Endothelial cell (in vitro differentiated cells): ENCODE measurements around the gene GMPR2. TPM values are rescaled to one million over a fixed set of nuclear protein-coding genes. Genes with fewer than 3 reads are reported as not detected.

Experiments
- DNase-seq: peaks from one replicate; pipeline ENCODE4 v3.0.0; 2021; ENCODE audit warnings: low spot score
- H3K27ac Mint-ChIP-seq: one replicate; pipeline ENCODE4 v1.8.0; 2021; ENCODE audit warnings: mixed read lengths, inconsistent platforms; ENCODE audit not compliant: unreplicated experiment
- H3K27me3 Mint-ChIP-seq: one replicate; pipeline ENCODE4 v1.8.0; 2021; ENCODE audit warnings: mild to moderate bottlenecking, moderate library complexity, mixed read lengths, inconsistent platforms; ENCODE audit not compliant: unreplicated experiment
- H3K36me3 Mint-ChIP-seq: one replicate; pipeline ENCODE4 v1.8.0; 2021; ENCODE audit warnings: mild to moderate bottlenecking, low read depth, mixed read lengths, inconsistent platforms; ENCODE audit not compliant: unreplicated experiment
- H3K4me1 Mint-ChIP-seq: one replicate; pipeline ENCODE4 v1.8.0; 2021; ENCODE audit warnings: mild to moderate bottlenecking, mixed read lengths, inconsistent platforms; ENCODE audit not compliant: unreplicated experiment
- H3K4me3 Mint-ChIP-seq: one replicate; pipeline ENCODE4 v1.8.0; 2021; ENCODE audit warnings: mild to moderate bottlenecking, mixed read lengths, inconsistent platforms; ENCODE audit not compliant: unreplicated experiment
- H3K9me3 Mint-ChIP-seq: one replicate; pipeline ENCODE4 v1.8.0; 2021; ENCODE audit warnings: mixed read lengths, inconsistent platforms; ENCODE audit not compliant: unreplicated experiment
- CTCF ChIP-seq: fragments of 200-600 bp; sonication (generic); IDR thresholded peaks from one replicate; pipeline ENCODE4 v1.5.0; 2021; ENCODE audit warnings: antibody characterized with exemption; ENCODE audit not compliant: unreplicated experiment
- total RNA-seq: library from RNA; stranded (reverse); fragmentation: NEBNext Ultra II Directional; extraction: Animal tissue kit (Norgen Biotek cat#: 25700); gene quantifications from one replicate; pipeline ENCODE4 v1.2.1, GENCODE V29; 2021; ENCODE audit not compliant: unreplicated experiment

GMPR2 gene
- total RNA-seq, 1 donor from 2014 or later, result 61.3 TPM

GRCh38 chr14:24246765-24247212 is 14.1 kb downstream of the GMPR2 start:
- peaks cover 5% of the 10 kb centered on the region for H3K4me1 Mint-ChIP-seq
- H3K27me3 Mint-ChIP-seq, result peaks cover 11% of the 10 kb centered on the region
- no peaks in the 10 kb centered on the region for H3K9me3 Mint-ChIP-seq
- no peak overlapping the region for H3K4me3 Mint-ChIP-seq
- DNase-seq, result no peak
- no peak for TF ChIP-seq CTCF
- H3K27ac Mint-ChIP-seq, result no peak overlapping the region
- peaks cover 4% of the 10 kb centered on the region for H3K36me3 Mint-ChIP-seq

- TF ChIP-seq CTCF, result no peak
- Mint-ChIP-seq H3K36me3 (peaks cover 4% of the 10 kb centered on the region), H3K4me1 (peaks cover 5% of the 10 kb centered on the region), H3K9me3 (no peaks in the 10 kb centered on the region), H3K27ac (no peak overlapping the region), H3K4me3 (no peak overlapping the region), H3K27me3 (peaks cover 11% of the 10 kb centered on the region)
- DNase-seq, result no peak
These were observed 14.7 kb downstream of the GMPR2 start for GRCh38 chr14:24247422-24247821.

- H3K9me3 Mint-ChIP-seq, result no peaks in the 10 kb centered on the region
- H3K4me1 Mint-ChIP-seq, result no peaks in the 10 kb centered on the region
- H3K27ac Mint-ChIP-seq, result no peak overlapping the region
- H3K4me3 Mint-ChIP-seq, result no peak overlapping the region
- DNase-seq, result no peak
- H3K36me3 Mint-ChIP-seq, result no peaks in the 10 kb centered on the region
- TF ChIP-seq CTCF, result no peak
- H3K27me3 Mint-ChIP-seq, result peaks cover 14% of the 10 kb centered on the region
These were observed 16.7 kb downstream of the GMPR2 start for GRCh38 chr14:24249230-24250021.

GRCh38 chr14:24250354-24250753 is 17.6 kb downstream of the GMPR2 start:
- H3K36me3 Mint-ChIP-seq, result no peaks in the 10 kb centered on the region
- peak overlapping the region; percentile 33 for H3K27ac Mint-ChIP-seq
- DNase-seq, result no peak
- TF ChIP-seq CTCF, result no peak
- H3K4me1 Mint-ChIP-seq, result no peaks in the 10 kb centered on the region
- H3K4me3 Mint-ChIP-seq, result no peak overlapping the region
- no peaks in the 10 kb centered on the region for H3K9me3 Mint-ChIP-seq
- H3K27me3 Mint-ChIP-seq, result peaks cover 11% of the 10 kb centered on the region

GRCh38 chr14:24251880-24252288 is 19.2 kb downstream of the GMPR2 start:
- no peak overlapping the region for H3K4me3 Mint-ChIP-seq
- H3K27ac Mint-ChIP-seq, result no peak overlapping the region
- no peak for DNase-seq
- H3K4me1 Mint-ChIP-seq, result peaks cover 7% of the 10 kb centered on the region
- peaks cover 12% of the 10 kb centered on the region for H3K27me3 Mint-ChIP-seq
- TF ChIP-seq CTCF, result no peak
- H3K9me3 Mint-ChIP-seq, result no peaks in the 10 kb centered on the region
- no peaks in the 10 kb centered on the region for H3K36me3 Mint-ChIP-seq
